PFSK-1 (cell line): ENCODE results near the gene LYPD6B.

Experiments used
- FOXP2 ChIP-seq: optimal IDR thresholded peaks from 2 replicates; pipeline ENCODE3; 2011; ENCODE audit warnings: borderline replicate concordance, control low read depth, inconsistent platforms; ENCODE audit not compliant: insufficient read depth; ENCODE audit errors: extremely low read length, extremely low read depth
- POLR2AphosphoS5 ChIP-seq: IDR thresholded peaks from 2 replicates; pipeline ENCODE4 v1.6.1; 2012; ENCODE audit warnings: low read depth, mild to moderate bottlenecking, control low read depth, low read length, moderate library complexity
- SIN3A ChIP-seq: IDR thresholded peaks from 2 replicates; pipeline ENCODE4 v1.6.1; 2012; ENCODE audit warnings: mild to moderate bottlenecking, low read length, moderate library complexity, borderline replicate concordance; ENCODE audit not compliant: insufficient read depth
- TAF1 ChIP-seq: IDR thresholded peaks from 2 replicates; pipeline ENCODE4 v1.6.1; 2012; ENCODE audit warnings: low read length, control low read depth, borderline replicate concordance; ENCODE audit not compliant: insufficient read depth
- TF ChIP-seq, protein P1 (sequence below), 2 experiments: IDR thresholded peaks; 2 replicates each; pipeline versions ENCODE4 v1.6.1 to v1.8.0; 2011 to 2012; ENCODE audit warnings: low read depth in 2 of 2, low read length in 2 of 2, control low read depth in 1 of 2, inconsistent platforms in 1 of 2, mild to moderate bottlenecking in 1 of 2, moderate library complexity in 1 of 2; ENCODE audit not compliant: insufficient read depth in 1 of 2

The LYPD6B gene

DNA sequence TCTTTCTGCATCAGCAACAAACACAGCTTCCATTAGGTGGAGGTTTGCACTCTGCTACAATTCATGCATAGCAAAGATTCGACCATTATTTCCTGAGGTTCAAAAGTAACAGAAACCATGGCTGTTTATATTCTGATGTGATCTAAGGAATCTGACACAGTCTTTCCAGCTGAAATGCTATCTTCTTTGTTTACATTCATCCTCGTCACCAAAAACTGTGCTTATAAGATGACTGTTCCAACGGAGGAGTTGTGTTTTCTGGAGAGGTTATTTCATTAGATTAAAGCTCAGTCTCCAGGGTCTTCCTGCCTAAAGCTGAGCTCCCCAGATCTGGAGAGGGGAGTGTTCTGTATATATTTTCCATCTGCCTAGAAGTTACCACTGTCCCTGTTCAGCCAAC is 45.1 kb upstream of the LYPD6B start:
- TF ChIP-seq POLR2AphosphoS5 = no peak
- TF ChIP-seq, protein P1, sequence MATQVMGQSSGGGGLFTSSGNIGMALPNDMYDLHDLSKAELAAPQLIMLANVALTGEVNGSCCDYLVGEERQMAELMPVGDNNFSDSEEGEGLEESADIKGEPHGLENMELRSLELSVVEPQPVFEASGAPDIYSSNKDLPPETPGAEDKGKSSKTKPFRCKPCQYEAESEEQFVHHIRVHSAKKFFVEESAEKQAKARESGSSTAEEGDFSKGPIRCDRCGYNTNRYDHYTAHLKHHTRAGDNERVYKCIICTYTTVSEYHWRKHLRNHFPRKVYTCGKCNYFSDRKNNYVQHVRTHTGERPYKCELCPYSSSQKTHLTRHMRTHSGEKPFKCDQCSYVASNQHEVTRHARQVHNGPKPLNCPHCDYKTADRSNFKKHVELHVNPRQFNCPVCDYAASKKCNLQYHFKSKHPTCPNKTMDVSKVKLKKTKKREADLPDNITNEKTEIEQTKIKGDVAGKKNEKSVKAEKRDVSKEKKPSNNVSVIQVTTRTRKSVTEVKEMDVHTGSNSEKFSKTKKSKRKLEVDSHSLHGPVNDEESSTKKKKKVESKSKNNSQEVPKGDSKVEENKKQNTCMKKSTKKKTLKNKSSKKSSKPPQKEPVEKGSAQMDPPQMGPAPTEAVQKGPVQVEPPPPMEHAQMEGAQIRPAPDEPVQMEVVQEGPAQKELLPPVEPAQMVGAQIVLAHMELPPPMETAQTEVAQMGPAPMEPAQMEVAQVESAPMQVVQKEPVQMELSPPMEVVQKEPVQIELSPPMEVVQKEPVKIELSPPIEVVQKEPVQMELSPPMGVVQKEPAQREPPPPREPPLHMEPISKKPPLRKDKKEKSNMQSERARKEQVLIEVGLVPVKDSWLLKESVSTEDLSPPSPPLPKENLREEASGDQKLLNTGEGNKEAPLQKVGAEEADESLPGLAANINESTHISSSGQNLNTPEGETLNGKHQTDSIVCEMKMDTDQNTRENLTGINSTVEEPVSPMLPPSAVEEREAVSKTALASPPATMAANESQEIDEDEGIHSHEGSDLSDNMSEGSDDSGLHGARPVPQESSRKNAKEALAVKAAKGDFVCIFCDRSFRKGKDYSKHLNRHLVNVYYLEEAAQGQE (IDR thresholded peaks at IDR 0.05; ENCODE audit: insufficient read depth in 1 of 2, low read depth in 2 of 2, low read length in 2 of 2) = no peak
- TF ChIP-seq TAF1 = no peak
- TF ChIP-seq FOXP2 = no peak
- TF ChIP-seq SIN3A = no peak

- no peak for TF ChIP-seq FOXP2
- no peak for TF ChIP-seq TAF1
- TF ChIP-seq SIN3A = no peak
- TF ChIP-seq, protein P1 (IDR thresholded peaks at IDR 0.05; ENCODE audit: insufficient read depth in 1 of 2, low read depth in 2 of 2, low read length in 2 of 2) = no peak
- TF ChIP-seq POLR2AphosphoS5 = no peak
Observed at GRCh38 chr2:148994341-148994740, 44.2 kb upstream of the LYPD6B start.

GRCh38 chr2:148996805-148997204 is 41.7 kb upstream of the LYPD6B start:
- TF ChIP-seq, protein P1 (IDR thresholded peaks at IDR 0.05; ENCODE audit: insufficient read depth in 1 of 2, low read depth in 2 of 2, low read length in 2 of 2) = no peak
- TF ChIP-seq SIN3A = no peak
- TF ChIP-seq FOXP2 = no peak
- no peak for TF ChIP-seq TAF1
- no peak for TF ChIP-seq POLR2AphosphoS5

GRCh38 chr2:148998165-148998830 is 40.2 kb upstream of the LYPD6B start:
- TF ChIP-seq, protein P1 (IDR thresholded peaks at IDR 0.05; ENCODE audit: insufficient read depth in 1 of 2, low read depth in 2 of 2, low read length in 2 of 2) = no peak
- TF ChIP-seq SIN3A (no peak), POLR2AphosphoS5 (no peak), FOXP2 (no peak), TAF1 (no peak)

GRCh38 chr2:148998831-148999200 is 39.7 kb upstream of the LYPD6B start:
- TF ChIP-seq POLR2AphosphoS5 (no peak), TAF1 (no peak), SIN3A (no peak), FOXP2 (no peak)
- TF ChIP-seq, protein P1 (IDR thresholded peaks at IDR 0.05; ENCODE audit: insufficient read depth in 1 of 2, low read depth in 2 of 2, low read length in 2 of 2) = no peak
